Testis (tissue), 2 donors: ENCODE data around the gene TSHZ1.

Experiments
- CTCF ChIP-seq, 3 experiments: fragments of 450-650 bp in 2 of 3; fragments of 200-600 bp in 1 of 3; sonication (generic) in 1 of 3; IDR thresholded peaks; one replicate each; pipeline ENCODE4 v1.5.1; 2016 to 2019; ENCODE audit warnings: antibody characterized with exemption in 3 of 3, mild to moderate bottlenecking in 2 of 3, moderate library complexity in 1 of 3
- POLR2A ChIP-seq: fragments of 450-650 bp; IDR thresholded peaks from one replicate; pipeline ENCODE4 v1.6.1; 2017; ENCODE audit warnings: antibody characterized with exemption, mild to moderate bottlenecking, moderate library complexity

DNA sequence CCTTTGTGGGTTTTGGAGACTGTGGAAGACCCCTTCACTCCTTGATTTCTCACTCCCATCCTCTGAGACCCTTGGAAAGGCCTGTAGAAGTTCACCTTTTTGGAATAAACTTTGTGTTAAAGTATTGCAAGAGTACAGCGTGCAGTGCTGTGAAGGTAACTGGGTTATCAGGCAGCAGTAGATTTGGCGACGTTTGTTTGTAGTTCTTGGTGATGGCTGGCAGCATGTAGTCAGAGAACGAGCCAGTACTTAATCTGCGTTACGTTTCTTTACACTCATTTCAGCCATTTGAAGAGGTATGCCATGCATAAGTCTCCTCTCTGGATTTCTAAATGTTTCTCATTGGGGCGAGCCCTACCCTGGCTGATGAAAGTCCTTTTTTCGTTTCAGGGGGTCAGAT, 64.6 kb downstream of the TSHZ1 start:
- TF ChIP-seq CTCF (IDR thresholded peaks at IDR 0.05) (no peak), POLR2A (no peak)
